Loucy (cell line): ENCODE results near the gene ALPK3.

Experiments used
- H2AFZ ChIP-seq: fragments of 200-600 bp; sonication (generic); 2 replicates; pipeline ENCODE4 v1.6.0; 2016; ENCODE audit warnings: antibody characterized with exemption, mild to moderate bottlenecking, low read length, moderate library complexity
- H3F3A ChIP-seq: fragments of 200-600 bp; 2 replicates; pipeline ENCODE4 v1.6.0; 2016; ENCODE audit warnings: antibody characterized with exemption, low read depth, mild to moderate bottlenecking
- H3K27me3 ChIP-seq: fragments of 200-600 bp; sonication (generic); 2 replicates; pipeline ENCODE4 v1.6.1; 2014; ENCODE audit warnings: low read length, mild to moderate bottlenecking; ENCODE audit not compliant: insufficient read depth, poor library complexity, severe bottlenecking
- H3K36me3 ChIP-seq: fragments of 200-600 bp; sonication (generic); 2 replicates; pipeline ENCODE4 v1.6.1; 2016; ENCODE audit warnings: low read length; ENCODE audit not compliant: insufficient read depth
- H3K4me1 ChIP-seq: fragments of 200-600 bp; sonication (generic); 2 replicates; pipeline ENCODE4 v1.5.1; 2014; ENCODE audit warnings: low read length, mild to moderate bottlenecking; ENCODE audit not compliant: insufficient read depth, poor library complexity, severe bottlenecking
- H3K4me2 ChIP-seq: fragments of 200-600 bp; sonication (generic); 2 replicates; pipeline ENCODE4 v1.6.0; 2014; ENCODE audit warnings: antibody characterized with exemption, low read length, low read depth, mild to moderate bottlenecking; ENCODE audit not compliant: poor library complexity, severe bottlenecking
- H3K4me3 ChIP-seq: fragments of 200-600 bp; sonication (generic); 2 replicates; pipeline ENCODE4 v1.5.1; 2014; ENCODE audit warnings: low read length, mild to moderate bottlenecking, mixed read lengths; ENCODE audit not compliant: poor library complexity, severe bottlenecking
- H3K79me2 ChIP-seq: fragments of 200-600 bp; sonication (generic); 2 replicates; pipeline ENCODE4 v1.6.1; 2014; ENCODE audit warnings: low read length; ENCODE audit not compliant: insufficient read depth
- H3K9ac ChIP-seq: fragments of 200-600 bp; sonication (generic); 2 replicates; pipeline ENCODE4 v1.6.0; 2014; ENCODE audit warnings: mild to moderate bottlenecking, low read depth, low read length, moderate library complexity; ENCODE audit not compliant: poor library complexity, severe bottlenecking
- H3K9me2 ChIP-seq: fragments of 200-600 bp; sonication (generic); replicated peaks from 2 replicates; pipeline ENCODE4 v1.6.1; 2016; ENCODE audit warnings: low read depth, low read length, mixed read lengths
- H3K9me3 ChIP-seq: fragments of 200-600 bp; sonication (generic); 2 replicates; pipeline ENCODE4 v1.6.1; 2014; ENCODE audit warnings: mild to moderate bottlenecking, antibody characterized with exemption, low read length, low read depth; ENCODE audit not compliant: insufficient read depth
- H4K20me1 ChIP-seq: fragments of 200-600 bp; sonication (generic); 2 replicates; pipeline ENCODE4 v1.6.0; 2014; ENCODE audit warnings: antibody characterized with exemption, low read length, mild to moderate bottlenecking; ENCODE audit not compliant: insufficient read depth, poor library complexity, severe bottlenecking
- CTCF ChIP-seq: fragments of 200-600 bp; sonication (generic); conservative IDR thresholded peaks from 2 replicates; pipeline ENCODE4 v1.5.1; 2014; ENCODE audit warnings: mild to moderate bottlenecking, antibody characterized with exemption, low read length
- EZH2phosphoT487 ChIP-seq: fragments of 200-600 bp; IDR thresholded peaks from 2 replicates; pipeline ENCODE4 v1.6.1; 2018; ENCODE audit warnings: antibody characterized with exemption, mild to moderate bottlenecking, moderate library complexity, borderline replicate concordance

The ALPK3 gene

GRCh38 chr15:84863565-84864443, 46.6 kb downstream of the ALPK3 start:
- no peaks in the 10 kb centered on the region for H3K9me2 ChIP-seq
- no peak overlapping the region for H3K4me3 ChIP-seq
- H2AFZ ChIP-seq = no peak overlapping the region
- no peak overlapping the region for H3K4me2 ChIP-seq
- no peaks in the 10 kb centered on the region for H3K27me3 ChIP-seq
- H4K20me1 ChIP-seq = no peaks in the 10 kb centered on the region
- no peaks in the 10 kb centered on the region for H3K36me3 ChIP-seq
- no peaks in the 10 kb centered on the region for H3K4me1 ChIP-seq
- H3K9me3 ChIP-seq = no peaks in the 10 kb centered on the region
- H3K79me2 ChIP-seq = no peaks in the 10 kb centered on the region
- no peak overlapping the region for H3K9ac ChIP-seq
- TF ChIP-seq CTCF (no peak), EZH2phosphoT487 (no peak)
- no peaks in the 10 kb centered on the region for H3F3A ChIP-seq

GRCh38 chr15:84864444-84864795, 47.3 kb downstream of the ALPK3 start:
- no peak for TF ChIP-seq CTCF
- H3K36me3 ChIP-seq = no peaks in the 10 kb centered on the region
- no peak overlapping the region for H3K4me2 ChIP-seq
- no peaks in the 10 kb centered on the region for H3K79me2 ChIP-seq
- H3K9ac ChIP-seq = no peak overlapping the region
- no peak overlapping the region for H2AFZ ChIP-seq
- H4K20me1 ChIP-seq = no peaks in the 10 kb centered on the region
- H3K4me1 ChIP-seq = no peaks in the 10 kb centered on the region
- H3K9me3 ChIP-seq = no peaks in the 10 kb centered on the region
- no peaks in the 10 kb centered on the region for H3F3A ChIP-seq
- H3K9me2 ChIP-seq = no peaks in the 10 kb centered on the region
- H3K27me3 ChIP-seq = no peaks in the 10 kb centered on the region
- H3K4me3 ChIP-seq = no peak overlapping the region

GRCh38 chr15:84865074-84865569, 48.0 kb downstream of the ALPK3 start:
- no peak for TF ChIP-seq EZH2phosphoT487
- TF ChIP-seq CTCF = no peak
- H3K4me3 ChIP-seq = no peak overlapping the region
- no peak overlapping the region for H3K9ac ChIP-seq
- no peaks in the 10 kb centered on the region for H4K20me1 ChIP-seq
- no peak overlapping the region for H3K4me2 ChIP-seq
- no peaks in the 10 kb centered on the region for H3K9me2 ChIP-seq
- no peak overlapping the region for H2AFZ ChIP-seq
- H3F3A ChIP-seq = no peaks in the 10 kb centered on the region
- H3K27me3 ChIP-seq = no peaks in the 10 kb centered on the region
- H3K79me2 ChIP-seq = no peaks in the 10 kb centered on the region
- no peaks in the 10 kb centered on the region for H3K36me3 ChIP-seq
- no peaks in the 10 kb centered on the region for H3K9me3 ChIP-seq
- no peaks in the 10 kb centered on the region for H3K4me1 ChIP-seq
